ENCODE data around the gene STYX.

DNA sequence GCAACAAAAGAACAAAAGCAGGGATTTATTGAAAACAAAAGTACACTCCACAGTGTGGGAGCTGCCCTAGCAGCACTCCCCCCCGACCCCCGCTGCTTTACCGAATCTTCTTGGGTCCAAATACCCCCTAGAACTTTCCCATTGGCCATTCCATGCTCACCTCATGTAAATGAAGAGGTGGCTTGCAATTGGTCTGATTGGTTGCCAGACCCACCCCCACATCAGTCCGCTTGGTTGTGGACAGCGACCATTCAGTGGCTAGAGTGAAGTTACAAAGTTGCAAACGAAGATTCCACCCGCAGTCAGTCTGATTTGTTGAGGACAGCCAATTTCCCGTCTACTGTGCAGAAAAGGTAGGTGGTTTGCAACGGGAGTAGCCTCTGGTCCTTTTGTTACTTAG, 3.9 kb downstream of the STYX start:
- TF ChIP-seq POLR2AphosphoS5 (IDR thresholded peaks at IDR 0.05; ENCODE audit: low read depth, low read length) (no peak), POLR2A (IDR thresholded peaks at IDR 0.05; ENCODE audit: low read depth, low read length) (no peak), TAF1 (IDR thresholded peaks at IDR 0.05; ENCODE audit: low read depth, low read length) (no peak), SPI1 (IDR thresholded peaks at IDR 0.05; ENCODE audit: low read depth, low read length) (no peak)
